ENCODE data around the gene CAB39.

DNA sequence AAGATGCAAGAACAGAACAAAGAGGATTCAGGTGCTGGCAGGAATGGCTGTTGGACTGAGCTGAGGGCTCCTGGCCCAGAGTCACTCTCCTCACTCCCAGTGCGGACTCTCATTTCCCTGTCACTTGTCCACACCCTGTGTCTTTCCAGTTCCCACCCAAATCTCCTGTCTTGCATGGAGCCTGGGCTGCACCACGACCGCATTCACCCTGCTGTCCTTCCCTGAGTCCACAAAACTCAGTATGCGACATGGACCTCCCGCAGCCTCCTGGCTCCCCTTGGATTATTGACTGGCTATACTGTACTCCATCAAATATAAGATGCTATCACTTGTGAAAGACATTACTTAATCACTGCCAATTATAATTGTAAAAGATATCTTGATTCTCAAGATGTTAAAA lies 149.7 kb downstream of the CAB39 start:
- TF ChIP-seq, protein P1, sequence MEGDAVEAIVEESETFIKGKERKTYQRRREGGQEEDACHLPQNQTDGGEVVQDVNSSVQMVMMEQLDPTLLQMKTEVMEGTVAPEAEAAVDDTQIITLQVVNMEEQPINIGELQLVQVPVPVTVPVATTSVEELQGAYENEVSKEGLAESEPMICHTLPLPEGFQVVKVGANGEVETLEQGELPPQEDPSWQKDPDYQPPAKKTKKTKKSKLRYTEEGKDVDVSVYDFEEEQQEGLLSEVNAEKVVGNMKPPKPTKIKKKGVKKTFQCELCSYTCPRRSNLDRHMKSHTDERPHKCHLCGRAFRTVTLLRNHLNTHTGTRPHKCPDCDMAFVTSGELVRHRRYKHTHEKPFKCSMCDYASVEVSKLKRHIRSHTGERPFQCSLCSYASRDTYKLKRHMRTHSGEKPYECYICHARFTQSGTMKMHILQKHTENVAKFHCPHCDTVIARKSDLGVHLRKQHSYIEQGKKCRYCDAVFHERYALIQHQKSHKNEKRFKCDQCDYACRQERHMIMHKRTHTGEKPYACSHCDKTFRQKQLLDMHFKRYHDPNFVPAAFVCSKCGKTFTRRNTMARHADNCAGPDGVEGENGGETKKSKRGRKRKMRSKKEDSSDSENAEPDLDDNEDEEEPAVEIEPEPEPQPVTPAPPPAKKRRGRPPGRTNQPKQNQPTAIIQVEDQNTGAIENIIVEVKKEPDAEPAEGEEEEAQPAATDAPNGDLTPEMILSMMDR (conservative IDR thresholded peaks at IDR 0.05 in 1 of 2, IDR thresholded peaks at IDR 0.05 in 1 of 2; ENCODE audit: extremely low read depth in 1 of 2, insufficient read depth in 1 of 2, low read depth in 1 of 2, low read length in 2 of 2), result no peak
- TF ChIP-seq EZH2 (IDR thresholded peaks at IDR 0.05; ENCODE audit: borderline replicate concordance, low read length), result no peak
